Measurements from ENCODE around the gene SLC35A1. TPM values are rescaled to one million over a fixed set of nuclear protein-coding genes. Genes with fewer than 3 reads are reported as not detected.

SLC35A1 gene
- total and polyA plus RNA-seq, 2 of the 8 experiments (the other 6 are each of a cell fraction or from before 2014, with no cell fraction given): 4.7 to 9.2 TPM

GRCh38 chr6:87522686-87523085 lies 49.9 kb downstream of the SLC35A1 start:
- FAIRE-seq: no peak
- TF ChIP-seq KDM5A (IDR thresholded peaks at IDR 0.05; ENCODE audit: low read length): no peak
- TF ChIP-seq CREB1 (IDR thresholded peaks at IDR 0.05): no peak
- TF ChIP-seq BACH1 (IDR thresholded peaks at IDR 0.05; ENCODE audit: low read length): no peak
- no peak for TF ChIP-seq CBX8 (IDR thresholded peaks at IDR 0.05; ENCODE audit: borderline replicate concordance, low read depth, low read length)
- TF ChIP-seq CEBPB (IDR thresholded peaks at IDR 0.05; ENCODE audit: low read depth, low read length): no peak
- no peak for TF ChIP-seq GTF2F1 (IDR thresholded peaks at IDR 0.05; ENCODE audit: borderline replicate concordance, low read depth, low read length)
- TF ChIP-seq SIX5 (IDR thresholded peaks at IDR 0.05; ENCODE audit: low read depth, low read length): no peak
- no peak for TF ChIP-seq KDM1A (IDR thresholded peaks at IDR 0.05; ENCODE audit: borderline replicate concordance, low read length)
- no peak for TF ChIP-seq MAFK (IDR thresholded peaks at IDR 0.05; ENCODE audit: low read depth, low read length)
- no peak for TF ChIP-seq EP300 (IDR thresholded peaks at IDR 0.05; ENCODE audit: borderline replicate concordance in 1 of 2, low read depth in 2 of 2, low read length in 2 of 2)
- no peak for TF ChIP-seq RXRA (IDR thresholded peaks at IDR 0.05; ENCODE audit: insufficient read depth, low read depth, low read length)
- TF ChIP-seq SP1 (IDR thresholded peaks at IDR 0.05; ENCODE audit: low read depth, low read length): no peak
- TF ChIP-seq, protein P1, sequence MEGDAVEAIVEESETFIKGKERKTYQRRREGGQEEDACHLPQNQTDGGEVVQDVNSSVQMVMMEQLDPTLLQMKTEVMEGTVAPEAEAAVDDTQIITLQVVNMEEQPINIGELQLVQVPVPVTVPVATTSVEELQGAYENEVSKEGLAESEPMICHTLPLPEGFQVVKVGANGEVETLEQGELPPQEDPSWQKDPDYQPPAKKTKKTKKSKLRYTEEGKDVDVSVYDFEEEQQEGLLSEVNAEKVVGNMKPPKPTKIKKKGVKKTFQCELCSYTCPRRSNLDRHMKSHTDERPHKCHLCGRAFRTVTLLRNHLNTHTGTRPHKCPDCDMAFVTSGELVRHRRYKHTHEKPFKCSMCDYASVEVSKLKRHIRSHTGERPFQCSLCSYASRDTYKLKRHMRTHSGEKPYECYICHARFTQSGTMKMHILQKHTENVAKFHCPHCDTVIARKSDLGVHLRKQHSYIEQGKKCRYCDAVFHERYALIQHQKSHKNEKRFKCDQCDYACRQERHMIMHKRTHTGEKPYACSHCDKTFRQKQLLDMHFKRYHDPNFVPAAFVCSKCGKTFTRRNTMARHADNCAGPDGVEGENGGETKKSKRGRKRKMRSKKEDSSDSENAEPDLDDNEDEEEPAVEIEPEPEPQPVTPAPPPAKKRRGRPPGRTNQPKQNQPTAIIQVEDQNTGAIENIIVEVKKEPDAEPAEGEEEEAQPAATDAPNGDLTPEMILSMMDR (IDR thresholded peaks at IDR 0.05; ENCODE audit: control extremely low read depth in 1 of 3, insufficient read depth in 1 of 3, low read depth in 1 of 3, low read length in 3 of 3): no peak

More at GRCh38 chr6:87522686-87523085, 49.9 kb downstream of the SLC35A1 start:
- no peak overlapping the region for H3K4ac ChIP-seq (replicated peaks; ENCODE audit: insufficient read length, low read depth, low read length)
- no peak overlapping the region for H2AFZ ChIP-seq (ENCODE audit: low read length)
- H2BK12ac ChIP-seq (ENCODE audit: low read depth, low read length): no peak overlapping the region
- H3K9me3 ChIP-seq (ENCODE audit: insufficient read depth in 2 of 2, low read depth in 1 of 2, low read length in 1 of 2): no peaks in the 10 kb centered on the region
- H4K8ac ChIP-seq (ENCODE audit: extremely low read depth, insufficient read depth, low read length): no peak overlapping the region
- ChIA-PET POLR2A (ENCODE audit: partially characterized antibody) (no interaction called here), CTCF (ENCODE audit: partially characterized antibody) (no interaction called here)
- no peaks in the 10 kb centered on the region for H3K79me1 ChIP-seq (ENCODE audit: low read depth, low read length)
- no peak overlapping the region for H3K27ac ChIP-seq (ENCODE audit: low read depth, low read length)
- H2BK5ac ChIP-seq (ENCODE audit: low read depth, low read length): no peak overlapping the region
- no peak overlapping the region for H2AK5ac ChIP-seq (ENCODE audit: low read depth, low read length)
- no peak overlapping the region for H3K14ac ChIP-seq (ENCODE audit: insufficient read length)
- H2BK15ac ChIP-seq (ENCODE audit: low read length): no peak overlapping the region
- no peaks in the 10 kb centered on the region for H4K20me1 ChIP-seq (replicated peaks in 1 of 2; ENCODE audit: control insufficient read depth in 1 of 2, insufficient read depth in 2 of 2, low read length in 2 of 2)
- H3K9ac ChIP-seq (replicated peaks in 1 of 4; ENCODE audit: extremely low read depth in 1 of 4, low read depth in 3 of 4, low read length in 3 of 4): no peak overlapping the region
- H4K91ac ChIP-seq (replicated peaks; ENCODE audit: insufficient read length, low read length): no peak overlapping the region
- no peaks in the 10 kb centered on the region for H3K79me2 ChIP-seq (ENCODE audit: control insufficient read depth in 1 of 2, insufficient read depth in 2 of 2, low read length in 2 of 2)
- 95% methylated on average over 3 of the region's 3 CpGs; no CpG with 5 or more reads in 1 of the 2 experiments for WGBS, 2 experiments (ENCODE audit: extremely low coverage in 1 of 2, insufficient coverage in 1 of 2, insufficient read length in 1 of 2, insufficient replicate concordance in 2 of 2, low coverage in 1 of 2, low lambda C conversion rate in 2 of 2, missing lambda C conversion rate in 1 of 2)
- peaks cover 0 to 1% (median 0%) of the 10 kb centered on the region in 4 experiments; a peak in 1 of 7 replicates for H3K27me3 ChIP-seq (replicated peaks in 1 of 4; ENCODE audit: control insufficient read depth in 3 of 4, extremely low read depth in 1 of 4, insufficient read depth in 3 of 4, low read length in 3 of 4)
- no peak overlapping the region for H3K18ac ChIP-seq (ENCODE audit: extremely low read depth, low read length)
- no peak overlapping the region for H3K4me2 ChIP-seq (ENCODE audit: insufficient read depth in 1 of 2, low read depth in 2 of 2, low read length in 2 of 2)
- no peak overlapping the region for H2BK20ac ChIP-seq (ENCODE audit: low read length)
- no peak overlapping the region for H2BK120ac ChIP-seq (replicated peaks; ENCODE audit: low read depth, low read length)
- no peak overlapping the region for H3K23ac ChIP-seq (ENCODE audit: insufficient read length)
- H3K23me2 ChIP-seq (ENCODE audit: low read depth, low read length): no peaks in the 10 kb centered on the region
- no peak overlapping the region for H4K5ac ChIP-seq (ENCODE audit: insufficient read length, low read depth, low read length)
- DNase-seq (ENCODE audit: low read depth in 1 of 2, low spot score in 2 of 2): no peak
- no peak overlapping the region for H3K4me3 ChIP-seq (ENCODE audit: extremely low read depth in 1 of 4, insufficient read depth in 2 of 4, low read depth in 3 of 4, low read length in 4 of 4)
- H3K4me1 ChIP-seq (replicated peaks in 1 of 4; ENCODE audit: control insufficient read depth in 3 of 4, insufficient read depth in 4 of 4, low read length in 3 of 4): no peaks in the 10 kb centered on the region
- H3K36me3 ChIP-seq (ENCODE audit: control insufficient read depth in 2 of 4, insufficient read depth in 4 of 4, low read length in 3 of 4): peaks cover 4 to 32% (median 20%) of the 10 kb centered on the region in 4 experiments; a peak in 7 of 8 replicates
- H3K56ac ChIP-seq (replicated peaks; ENCODE audit: insufficient read length, low read depth, low read length): no peak overlapping the region

All from H1 (cell line).